PC-9 (cell line): ENCODE data around the gene SNRNP40.

Source experiments
- EZH2 ChIP-seq: fragments of 200-600 bp; sonication (generic); IDR thresholded peaks from 2 replicates; pipeline ENCODE4 v1.8.0; 2017; ENCODE audit warnings: antibody characterized with exemption, low read depth
- TF ChIP-seq, protein P1 (sequence below): fragments of 200-600 bp; sonication (generic); conservative IDR thresholded peaks from 2 replicates; pipeline ENCODE4 v1.6.1; 2017; ENCODE audit warnings: mixed run types, antibody characterized with exemption, mild to moderate bottlenecking, moderate library complexity

DNA sequence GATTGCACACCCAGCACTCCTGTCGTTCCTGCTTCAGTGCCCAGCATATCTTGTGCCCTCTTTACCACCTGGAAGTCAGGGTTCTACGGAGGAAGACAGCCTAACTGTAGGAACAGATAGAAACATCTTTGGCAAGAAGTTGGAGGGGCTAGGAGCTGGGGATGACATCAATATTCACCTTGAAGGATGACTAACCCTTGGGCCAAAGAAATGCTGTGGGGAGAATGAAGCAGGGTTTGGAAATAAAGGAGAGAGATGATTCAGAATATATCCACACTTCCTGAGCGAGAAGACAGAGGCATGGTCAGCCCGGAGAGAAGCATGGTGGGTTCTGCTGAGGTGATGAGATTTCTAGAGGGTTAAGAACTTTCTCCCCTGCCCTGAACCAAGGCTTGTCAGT is 52.3 kb downstream of the SNRNP40 start:
- TF ChIP-seq, protein P1, sequence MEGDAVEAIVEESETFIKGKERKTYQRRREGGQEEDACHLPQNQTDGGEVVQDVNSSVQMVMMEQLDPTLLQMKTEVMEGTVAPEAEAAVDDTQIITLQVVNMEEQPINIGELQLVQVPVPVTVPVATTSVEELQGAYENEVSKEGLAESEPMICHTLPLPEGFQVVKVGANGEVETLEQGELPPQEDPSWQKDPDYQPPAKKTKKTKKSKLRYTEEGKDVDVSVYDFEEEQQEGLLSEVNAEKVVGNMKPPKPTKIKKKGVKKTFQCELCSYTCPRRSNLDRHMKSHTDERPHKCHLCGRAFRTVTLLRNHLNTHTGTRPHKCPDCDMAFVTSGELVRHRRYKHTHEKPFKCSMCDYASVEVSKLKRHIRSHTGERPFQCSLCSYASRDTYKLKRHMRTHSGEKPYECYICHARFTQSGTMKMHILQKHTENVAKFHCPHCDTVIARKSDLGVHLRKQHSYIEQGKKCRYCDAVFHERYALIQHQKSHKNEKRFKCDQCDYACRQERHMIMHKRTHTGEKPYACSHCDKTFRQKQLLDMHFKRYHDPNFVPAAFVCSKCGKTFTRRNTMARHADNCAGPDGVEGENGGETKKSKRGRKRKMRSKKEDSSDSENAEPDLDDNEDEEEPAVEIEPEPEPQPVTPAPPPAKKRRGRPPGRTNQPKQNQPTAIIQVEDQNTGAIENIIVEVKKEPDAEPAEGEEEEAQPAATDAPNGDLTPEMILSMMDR = no peak
- TF ChIP-seq EZH2 = no peak
